ENCODE results near the gene PDILT.
"Not testable (repeated sequence)": the region's sequence is repeated elsewhere in the genome, so short reads cannot be mapped to it uniquely, and the experiment has no call there.

The PDILT gene

GRCh38 chr16:20404637-20405036 lies at the start of gene PDILT:
PDILT (minus strand) TSS chr16:20404737; CDS start chr16:20399300, 5,437 bp downstream.
- Histone ChIP-seq H3K9ac (ENCODE audit: low read length) (no peak within 1 kb of the TSS), H3K36me3 (ENCODE audit: control insufficient read depth, insufficient read depth, low read length) (no peaks in the 10 kb centered on the region), H3K27ac (ENCODE audit: low read depth, low read length) (no peak within 1 kb of the TSS), H3K4me3 (ENCODE audit: low read depth, low read length) (no peak within 1 kb of the TSS), H3K9me3 (ENCODE audit: control insufficient read depth, insufficient read depth, low read depth, low read length) (no peaks in the 10 kb centered on the region), H3K4me1 (ENCODE audit: control insufficient read depth, insufficient read depth, low read length) (peaks cover 4% of the 10 kb centered on the region; the same call in 1 of the 2 replicates), H3K27me3 (ENCODE audit: control insufficient read depth, insufficient read depth, low read length) (no peaks in the 10 kb centered on the region)

GRCh38 chr16:20453633-20454032 lies 49.1 kb upstream of the PDILT start:
- not testable (repeated sequence) for H3K27ac ChIP-seq (ENCODE audit: low read depth, low read length); H3K9ac ChIP-seq (ENCODE audit: low read length); H3K27me3 ChIP-seq (ENCODE audit: control insufficient read depth, insufficient read depth, low read length); H3K4me1 ChIP-seq (ENCODE audit: control insufficient read depth, insufficient read depth, low read length); H3K9me3 ChIP-seq (ENCODE audit: control insufficient read depth, insufficient read depth, low read depth, low read length); H3K4me3 ChIP-seq (ENCODE audit: low read depth, low read length); H3K36me3 ChIP-seq (ENCODE audit: control insufficient read depth, insufficient read depth, low read length)

GRCh38 chr16:20451364-20451763 lies 46.8 kb upstream of the PDILT start, which contains the start of gene ACSM2A:
ACSM2A (plus strand) TSS chr16:20451521; CDS start chr16:20460115, 8,594 bp downstream.
- not testable (repeated sequence) for H3K4me1 ChIP-seq (ENCODE audit: control insufficient read depth, insufficient read depth, low read length); H3K27me3 ChIP-seq (ENCODE audit: control insufficient read depth, insufficient read depth, low read length); H3K36me3 ChIP-seq (ENCODE audit: control insufficient read depth, insufficient read depth, low read length); H3K9ac ChIP-seq (ENCODE audit: low read length); H3K4me3 ChIP-seq (ENCODE audit: low read depth, low read length); H3K27ac ChIP-seq (ENCODE audit: low read depth, low read length); H3K9me3 ChIP-seq (ENCODE audit: control insufficient read depth, insufficient read depth, low read depth, low read length)

- not testable (repeated sequence) for H3K4me3 ChIP-seq (ENCODE audit: low read depth, low read length); H3K9me3 ChIP-seq (ENCODE audit: control insufficient read depth, insufficient read depth, low read depth, low read length); H3K36me3 ChIP-seq (ENCODE audit: control insufficient read depth, insufficient read depth, low read length); H3K4me1 ChIP-seq (ENCODE audit: control insufficient read depth, insufficient read depth, low read length); H3K27ac ChIP-seq (ENCODE audit: low read depth, low read length); H3K27me3 ChIP-seq (ENCODE audit: control insufficient read depth, insufficient read depth, low read length); H3K9ac ChIP-seq (ENCODE audit: low read length)
Observed at GRCh38 chr16:20446652-20447393, 42.3 kb upstream of the PDILT start.

GRCh38 chr16:20441859-20442258 lies 37.3 kb upstream of the PDILT start:
- not testable (repeated sequence) for H3K4me1 ChIP-seq (ENCODE audit: control insufficient read depth, insufficient read depth, low read length)

GRCh38 chr16:20441191-20441590 lies 36.7 kb upstream of the PDILT start:
- Histone ChIP-seq H3K4me1 (ENCODE audit: control insufficient read depth, insufficient read depth, low read length) (no peaks in the 10 kb centered on the region), H3K27ac (ENCODE audit: low read depth, low read length) (no peak overlapping the region), H3K9me3 (ENCODE audit: control insufficient read depth, insufficient read depth, low read depth, low read length) (no peaks in the 10 kb centered on the region), H3K36me3 (ENCODE audit: control insufficient read depth, insufficient read depth, low read length) (no peaks in the 10 kb centered on the region), H3K9ac (ENCODE audit: low read length) (no peak overlapping the region), H3K4me3 (ENCODE audit: low read depth, low read length) (no peak overlapping the region), H3K27me3 (ENCODE audit: control insufficient read depth, insufficient read depth, low read length) (no peaks in the 10 kb centered on the region)

More at GRCh38 chr16:20441859-20442258, 37.3 kb upstream of the PDILT start:
- H3K4me3 ChIP-seq (ENCODE audit: low read depth, low read length); H3K9ac ChIP-seq (ENCODE audit: low read length); H3K27me3 ChIP-seq (ENCODE audit: control insufficient read depth, insufficient read depth, low read length); H3K27ac ChIP-seq (ENCODE audit: low read depth, low read length); H3K9me3 ChIP-seq (ENCODE audit: control insufficient read depth, insufficient read depth, low read depth, low read length); H3K36me3 ChIP-seq (ENCODE audit: control insufficient read depth, insufficient read depth, low read length): not testable (repeated sequence)

- H3K36me3 ChIP-seq (ENCODE audit: control insufficient read depth, insufficient read depth, low read length); H3K9ac ChIP-seq (ENCODE audit: low read length); H3K9me3 ChIP-seq (ENCODE audit: control insufficient read depth, insufficient read depth, low read depth, low read length); H3K27me3 ChIP-seq (ENCODE audit: control insufficient read depth, insufficient read depth, low read length); H3K4me1 ChIP-seq (ENCODE audit: control insufficient read depth, insufficient read depth, low read length); H3K4me3 ChIP-seq (ENCODE audit: low read depth, low read length); H3K27ac ChIP-seq (ENCODE audit: low read depth, low read length): not testable (repeated sequence)
Observed at GRCh38 chr16:20440731-20441130, 36.2 kb upstream of the PDILT start.

GRCh38 chr16:20439820-20440231 lies 35.3 kb upstream of the PDILT start:
- not testable (repeated sequence) for H3K36me3 ChIP-seq (ENCODE audit: control insufficient read depth, insufficient read depth, low read length); H3K27ac ChIP-seq (ENCODE audit: low read depth, low read length); H3K27me3 ChIP-seq (ENCODE audit: control insufficient read depth, insufficient read depth, low read length); H3K9ac ChIP-seq (ENCODE audit: low read length); H3K4me1 ChIP-seq (ENCODE audit: control insufficient read depth, insufficient read depth, low read length); H3K9me3 ChIP-seq (ENCODE audit: control insufficient read depth, insufficient read depth, low read depth, low read length); H3K4me3 ChIP-seq (ENCODE audit: low read depth, low read length)

- not testable (repeated sequence) for H3K27me3 ChIP-seq (ENCODE audit: control insufficient read depth, insufficient read depth, low read length); H3K36me3 ChIP-seq (ENCODE audit: control insufficient read depth, insufficient read depth, low read length); H3K4me1 ChIP-seq (ENCODE audit: control insufficient read depth, insufficient read depth, low read length); H3K4me3 ChIP-seq (ENCODE audit: low read depth, low read length); H3K9me3 ChIP-seq (ENCODE audit: control insufficient read depth, insufficient read depth, low read depth, low read length); H3K27ac ChIP-seq (ENCODE audit: low read depth, low read length); H3K9ac ChIP-seq (ENCODE audit: low read length)
Observed at GRCh38 chr16:20438950-20439349, 34.4 kb upstream of the PDILT start.

- no peaks in the 10 kb centered on the region for H3K36me3 ChIP-seq (ENCODE audit: control insufficient read depth, insufficient read depth, low read length)
- H3K27ac ChIP-seq (ENCODE audit: low read depth, low read length), result no peak overlapping the region
- no peak overlapping the region for H3K9ac ChIP-seq (ENCODE audit: low read length)
- H3K9me3 ChIP-seq (ENCODE audit: control insufficient read depth, insufficient read depth, low read depth, low read length), result no peaks in the 10 kb centered on the region
- no peaks in the 10 kb centered on the region for H3K4me1 ChIP-seq (ENCODE audit: control insufficient read depth, insufficient read depth, low read length)
- H3K27me3 ChIP-seq (ENCODE audit: control insufficient read depth, insufficient read depth, low read length), result no peaks in the 10 kb centered on the region; the same call in 1 of the 2 replicates
- no peak overlapping the region for H3K4me3 ChIP-seq (ENCODE audit: low read depth, low read length)
Observed at GRCh38 chr16:20430948-20431347, 26.4 kb upstream of the PDILT start.

GRCh38 chr16:20430480-20430879 lies 25.9 kb upstream of the PDILT start:
- H3K9ac ChIP-seq (ENCODE audit: low read length); H3K4me3 ChIP-seq (ENCODE audit: low read depth, low read length); H3K9me3 ChIP-seq (ENCODE audit: control insufficient read depth, insufficient read depth, low read depth, low read length); H3K27ac ChIP-seq (ENCODE audit: low read depth, low read length); H3K36me3 ChIP-seq (ENCODE audit: control insufficient read depth, insufficient read depth, low read length); H3K27me3 ChIP-seq (ENCODE audit: control insufficient read depth, insufficient read depth, low read length); H3K4me1 ChIP-seq (ENCODE audit: control insufficient read depth, insufficient read depth, low read length): not testable (repeated sequence)
